Measurements from ENCODE around the gene NCAN. TPM values are rescaled to one million over a fixed set of nuclear protein-coding genes. Genes with fewer than 3 reads are reported as not detected.

NCAN gene
- total and polyA plus RNA-seq, 2 of the 4 experiments (the other 2 are of a cell fraction) = not detected

GRCh38 chr19:19226204-19226603 is 14.4 kb downstream of the NCAN start:
- Histone ChIP-seq H2BK120ac (ENCODE audit: low read depth, low read length) (no peak overlapping the region), H2BK5ac (ENCODE audit: low read depth, low read length, poor library complexity, severe bottlenecking) (no peak overlapping the region), H3K79me1 (ENCODE audit: low read depth in 1 of 2, low read length in 2 of 2) (no peaks in the 10 kb centered on the region), H4K91ac (ENCODE audit: insufficient read depth, low read depth, low read length) (no peak overlapping the region), H2BK15ac (ENCODE audit: low read depth, low read length) (no peak overlapping the region), H2AFZ (replicated peaks; ENCODE audit: low read length, poor library complexity) (no peak overlapping the region), H2AK9ac (replicated peaks; ENCODE audit: low read depth, low read length, poor library complexity) (no peak overlapping the region), H3K4me2 (ENCODE audit: low read depth, low read length) (no peak overlapping the region), H3K23ac (ENCODE audit: low read depth, low read length) (no peak overlapping the region), H3K4me3 (ENCODE audit: insufficient read depth, low read depth, low read length) (no peak overlapping the region), H4K20me1 (ENCODE audit: insufficient read depth, low read length) (no peaks in the 10 kb centered on the region), H3K9me3 (ENCODE audit: control insufficient read depth, insufficient read depth, low read length) (no peaks in the 10 kb centered on the region), H3K9ac (ENCODE audit: low read depth, low read length) (no peak overlapping the region), H3K18ac (ENCODE audit: low read depth, low read length) (no peak overlapping the region), H3K27ac (ENCODE audit: insufficient read depth, low read length) (no peak overlapping the region), H3K56ac (ENCODE audit: extremely low read depth, insufficient read depth, low read length) (no peak overlapping the region), H3K4me1 (ENCODE audit: control insufficient read depth, insufficient read depth, low read length) (no peaks in the 10 kb centered on the region), H3K27me3 (ENCODE audit: control insufficient read depth, insufficient read depth, low read length) (peaks cover 18% of the 10 kb centered on the region), H3K4ac (ENCODE audit: low read depth, low read length) (no peak overlapping the region), H2AK5ac (ENCODE audit: low read depth, low read length) (no peak overlapping the region), H3K36me3 (ENCODE audit: control insufficient read depth, insufficient read depth, low read length) (no peaks in the 10 kb centered on the region), H2BK20ac (ENCODE audit: low read depth, low read length) (no peak overlapping the region), H4K5ac (ENCODE audit: low read depth, low read length) (no peak overlapping the region), H3K14ac (replicated peaks; ENCODE audit: low read depth, low read length) (no peak overlapping the region), H3K9me1 (ENCODE audit: insufficient read depth, low read length) (no peaks in the 10 kb centered on the region), H4K8ac (ENCODE audit: low read depth in 2 of 2, low read length in 2 of 2) (no peak overlapping the region)
- ATAC-seq (ENCODE audit: low read depth) = no peak
- dilution Hi-C loops (cut with HindIII; ENCODE audit: low sequenced_read_pairs, unreplicated experiment) = no loop called here
- POLR2A ChIA-PET (ENCODE audit: unreplicated experiment) = no interaction called here
- WGBS, 2 experiments (ENCODE audit: extremely low coverage in 2 of 2, insufficient read length in 1 of 2) = no CpG with 5 or more reads among the region's 5 CpGs
- BruUV-seq (replicated peaks) = no TSS peak
- in situ Hi-C loops (cut with MboI; ENCODE audit: low sequenced_read_pairs) = no loop called here
- intact Hi-C loops (cut with micrococcal nuclease) = no loop called here
- DNase-seq = no peak
- CTCF ChIA-PET = no interaction called here
- TF ChIP-seq SMC3 (IDR thresholded peaks at IDR 0.05; ENCODE audit: low read depth, low read length) (no peak), MXI1 (IDR thresholded peaks at IDR 0.05; ENCODE audit: borderline replicate concordance, low read depth, low read length) (no peak), NFE2L2 (IDR thresholded peaks at IDR 0.05; ENCODE audit: low read depth, low read length) (no peak), RCOR1 (IDR thresholded peaks at IDR 0.05; ENCODE audit: insufficient replicate concordance, low read length) (no peak), USF2 (IDR thresholded peaks at IDR 0.05; ENCODE audit: low read depth, low read length) (no peak), CEBPB (IDR thresholded peaks at IDR 0.05; ENCODE audit: low read depth, low read length) (no peak), BHLHE40 (IDR thresholded peaks at IDR 0.05; ENCODE audit: low read depth, low read length) (no peak), RAD21 (IDR thresholded peaks at IDR 0.05; ENCODE audit: low read length) (no peak), POLR2A (IDR thresholded peaks at IDR 0.05; ENCODE audit: low read depth, low read length) (no peak), MAZ (IDR thresholded peaks at IDR 0.05; ENCODE audit: borderline replicate concordance, low read depth, low read length) (no peak), MAFK (IDR thresholded peaks at IDR 0.05; ENCODE audit: low read depth, low read length) (no peak), CHD1 (IDR thresholded peaks at IDR 0.05; ENCODE audit: low read depth, low read length) (no peak), FOS (IDR thresholded peaks at IDR 0.05; ENCODE audit: low read depth, low read length) (no peak), RFX5 (IDR thresholded peaks at IDR 0.05; ENCODE audit: low read depth, low read length) (no peak)
- TF ChIP-seq, protein P1, sequence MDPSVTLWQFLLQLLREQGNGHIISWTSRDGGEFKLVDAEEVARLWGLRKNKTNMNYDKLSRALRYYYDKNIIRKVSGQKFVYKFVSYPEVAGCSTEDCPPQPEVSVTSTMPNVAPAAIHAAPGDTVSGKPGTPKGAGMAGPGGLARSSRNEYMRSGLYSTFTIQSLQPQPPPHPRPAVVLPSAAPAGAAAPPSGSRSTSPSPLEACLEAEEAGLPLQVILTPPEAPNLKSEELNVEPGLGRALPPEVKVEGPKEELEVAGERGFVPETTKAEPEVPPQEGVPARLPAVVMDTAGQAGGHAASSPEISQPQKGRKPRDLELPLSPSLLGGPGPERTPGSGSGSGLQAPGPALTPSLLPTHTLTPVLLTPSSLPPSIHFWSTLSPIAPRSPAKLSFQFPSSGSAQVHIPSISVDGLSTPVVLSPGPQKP (IDR thresholded peaks at IDR 0.05; ENCODE audit: borderline replicate concordance, low read depth, low read length) = no peak
- TF ChIP-seq, protein P2, sequence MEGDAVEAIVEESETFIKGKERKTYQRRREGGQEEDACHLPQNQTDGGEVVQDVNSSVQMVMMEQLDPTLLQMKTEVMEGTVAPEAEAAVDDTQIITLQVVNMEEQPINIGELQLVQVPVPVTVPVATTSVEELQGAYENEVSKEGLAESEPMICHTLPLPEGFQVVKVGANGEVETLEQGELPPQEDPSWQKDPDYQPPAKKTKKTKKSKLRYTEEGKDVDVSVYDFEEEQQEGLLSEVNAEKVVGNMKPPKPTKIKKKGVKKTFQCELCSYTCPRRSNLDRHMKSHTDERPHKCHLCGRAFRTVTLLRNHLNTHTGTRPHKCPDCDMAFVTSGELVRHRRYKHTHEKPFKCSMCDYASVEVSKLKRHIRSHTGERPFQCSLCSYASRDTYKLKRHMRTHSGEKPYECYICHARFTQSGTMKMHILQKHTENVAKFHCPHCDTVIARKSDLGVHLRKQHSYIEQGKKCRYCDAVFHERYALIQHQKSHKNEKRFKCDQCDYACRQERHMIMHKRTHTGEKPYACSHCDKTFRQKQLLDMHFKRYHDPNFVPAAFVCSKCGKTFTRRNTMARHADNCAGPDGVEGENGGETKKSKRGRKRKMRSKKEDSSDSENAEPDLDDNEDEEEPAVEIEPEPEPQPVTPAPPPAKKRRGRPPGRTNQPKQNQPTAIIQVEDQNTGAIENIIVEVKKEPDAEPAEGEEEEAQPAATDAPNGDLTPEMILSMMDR (conservative IDR thresholded peaks at IDR 0.05; ENCODE audit: low read depth, low read length) = no peak
